Urothelium cell line (cell line): ENCODE measurements around the gene FAM236A.
"Not testable (repeated sequence)": the region's sequence is repeated elsewhere in the genome, so short reads cannot be mapped to it uniquely, and the experiment has no call there.

ENCODE experiments used
- DNase-seq: peaks from one replicate; pipeline ENCODE4 v3.0.0; 2011; ENCODE audit warnings: low spot score, mixed read lengths
- FAIRE-seq: peaks from 2 replicates; lab custom pipeline; 2011; peaks lifted over from hg19 to GRCh38; lab: Jason Lieb, UNC

FAM236A gene

GRCh38 chrX:72937906-72938305 lies at the start of gene FAM236A:
Gene FAM236A (plus strand): TSS chrX:72938206. CDS start chrX:72938263, 57 bp downstream.
- DNase-seq, FAIRE-seq: not testable (repeated sequence)

DNA sequence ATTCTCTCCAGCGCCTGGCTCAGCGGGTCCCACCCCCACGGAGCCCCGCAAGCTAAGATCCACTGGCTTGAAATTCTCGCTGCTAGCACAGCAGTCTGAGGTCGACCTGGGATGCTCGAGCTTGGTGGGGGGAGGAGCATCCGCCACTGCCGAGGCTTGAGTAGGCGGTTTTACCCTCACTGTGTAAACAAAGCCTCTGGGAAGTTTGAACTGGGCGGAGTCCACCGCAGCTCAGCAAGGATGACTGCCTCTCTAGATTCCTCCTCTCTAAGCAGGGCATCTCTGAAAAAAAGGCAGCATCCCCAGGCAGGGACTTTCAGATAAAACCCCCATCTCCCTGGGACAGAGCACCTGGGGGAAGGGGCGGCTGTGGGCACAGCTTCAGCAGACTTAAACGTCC lies 48.3 kb upstream of the FAM236A start:
- FAIRE-seq = peak; percentile 42
- DNase-seq = not testable (repeated sequence)

DNA sequence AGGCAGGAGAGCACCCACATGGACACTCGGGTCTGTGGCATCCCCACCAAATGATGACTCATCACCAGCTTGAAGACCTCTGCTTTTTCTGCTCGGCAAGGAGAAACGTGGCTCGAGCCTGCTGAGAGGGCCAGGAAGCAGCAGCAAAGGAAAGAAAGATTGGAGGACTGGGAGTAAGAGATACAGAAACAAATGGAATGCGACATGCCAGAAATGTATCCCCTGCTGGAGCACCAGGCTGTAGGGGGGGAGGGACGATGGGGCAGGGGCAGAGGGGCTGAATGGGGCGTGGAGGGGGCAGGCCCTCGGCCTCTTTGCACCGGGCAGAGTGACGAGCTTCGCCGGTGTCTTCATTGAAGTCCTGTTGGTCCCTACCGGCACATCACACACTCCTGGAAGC lies 25.7 kb upstream of the FAM236A start, which contains the start of gene FAM236C:
TSS of gene FAM236C (plus strand) at position 301 of the 400 bp plus-strand sequence. CDS start 100 bp downstream, outside the sequence.
- not testable (repeated sequence) for FAIRE-seq, DNase-seq

- FAIRE-seq, DNase-seq: not testable (repeated sequence)
Observed at GRCh38 chrX:72916096-72916495, 21.9 kb upstream of the FAM236A start.

DNA sequence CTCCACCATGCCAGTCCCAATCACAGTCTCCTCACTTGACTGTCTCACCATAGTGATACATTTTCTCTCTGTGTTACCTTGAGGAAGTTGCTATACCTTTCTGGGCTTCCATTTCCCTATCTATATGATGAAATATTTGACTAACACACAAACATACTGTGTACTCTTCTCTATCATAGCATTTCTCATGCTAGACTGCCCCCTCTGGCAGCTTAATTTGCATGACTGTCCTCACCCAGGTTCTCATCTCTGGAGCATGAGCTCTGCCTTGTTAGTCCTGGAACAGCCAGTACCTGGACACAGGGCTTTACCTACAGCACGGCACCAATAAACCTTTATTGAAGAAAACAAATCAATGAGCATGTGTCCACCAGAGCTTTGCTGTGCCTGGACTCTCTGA lies 5.7 kb upstream of the FAM236A start:
- FAIRE-seq, DNase-seq: not testable (repeated sequence)

DNA sequence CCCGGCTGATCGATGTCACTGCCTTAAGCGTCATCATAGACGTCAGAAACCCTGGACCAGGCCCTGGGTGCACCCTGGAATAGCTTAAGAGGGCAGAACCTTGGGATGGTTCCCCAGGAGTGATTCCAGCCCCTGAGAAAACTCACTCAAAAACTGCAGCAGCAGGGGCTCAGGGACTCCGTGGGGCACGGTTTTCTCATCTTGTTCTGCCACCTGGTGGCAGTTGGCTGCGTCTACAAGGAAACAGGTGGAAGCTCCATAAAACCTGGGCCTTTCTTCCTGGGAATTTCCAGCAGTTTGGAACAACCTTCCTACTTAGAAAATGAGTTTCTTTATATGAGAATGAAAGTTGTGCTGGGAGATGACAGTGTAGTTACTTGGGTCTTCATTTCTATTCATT lies 1.6 kb upstream of the FAM236A start:
- not testable (repeated sequence) for FAIRE-seq, DNase-seq

GRCh38 chrX:72936882-72937455 lies 1.0 kb upstream of the FAM236A start:
- not testable (repeated sequence) for DNase-seq, FAIRE-seq

DNA sequence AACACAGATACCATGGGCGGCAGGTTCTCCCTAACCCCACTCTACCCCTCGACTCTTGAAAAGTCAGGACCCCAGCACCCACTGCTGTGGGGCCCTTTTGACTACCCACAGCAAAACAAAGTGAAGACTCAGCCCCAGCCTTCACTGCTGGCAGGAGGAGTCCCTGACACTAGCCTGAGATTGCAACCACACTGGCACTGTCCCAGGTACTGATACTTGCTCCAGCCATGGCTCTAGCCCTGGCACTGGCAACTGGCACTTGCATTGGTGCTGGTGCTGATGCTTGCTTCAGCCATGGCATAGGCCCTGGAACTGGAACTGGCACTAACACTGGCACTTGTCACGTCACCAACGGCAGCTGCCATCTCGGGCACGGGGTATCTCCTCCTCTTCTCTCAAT lies 4.3 kb downstream of the FAM236A start:
- DNase-seq = not testable (repeated sequence)
- FAIRE-seq = peak; percentile 53

DNA sequence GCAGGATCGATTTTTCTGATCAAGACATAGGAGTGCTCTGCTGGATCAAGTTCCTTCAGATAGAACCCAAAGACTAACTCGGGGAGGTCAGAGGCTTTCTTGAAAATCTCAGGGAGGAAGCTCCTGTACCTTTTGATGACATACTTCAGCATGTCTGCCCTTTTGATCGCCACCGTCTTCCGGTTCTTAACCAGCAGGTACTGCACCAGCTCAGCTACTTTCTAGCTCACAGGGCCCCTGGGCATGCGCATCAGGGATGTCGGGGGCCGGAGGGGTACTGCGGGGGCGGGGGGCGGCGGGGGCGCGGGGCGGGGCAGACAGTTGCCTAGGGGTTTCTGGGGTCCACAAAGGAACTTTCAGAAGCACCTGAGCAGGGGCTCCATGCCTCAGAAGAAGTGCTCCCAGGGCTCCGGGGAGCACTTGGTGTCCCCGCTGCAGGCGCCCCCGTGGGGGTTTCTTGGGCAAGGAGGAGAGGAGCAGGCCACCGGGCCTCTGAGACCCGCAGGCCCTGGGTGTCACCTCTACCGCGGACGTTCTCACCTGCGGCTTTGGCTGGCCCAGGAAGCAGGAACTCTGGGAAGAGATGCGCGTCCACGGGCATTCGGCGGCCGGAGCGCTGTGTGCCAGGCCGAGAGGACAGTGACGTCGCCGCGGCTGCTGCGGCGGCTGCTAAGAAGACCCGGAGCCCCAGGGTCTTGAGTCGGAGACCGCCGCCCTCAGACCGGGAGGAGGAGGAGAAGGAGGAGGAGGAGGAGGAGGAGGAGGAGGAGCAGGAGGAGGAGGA lies 5.2 kb downstream of the FAM236A start:
- not testable (repeated sequence) for FAIRE-seq

GRCh38 chrX:72943819-72944169 lies 5.8 kb downstream of the FAM236A start, which contains the start of gene DMRTC1:
Gene DMRTC1 (minus strand): TSS chrX:72943837. CDS start chrX:72875694, 68,143 bp downstream.
- not testable (repeated sequence) for FAIRE-seq, DNase-seq

More for the DNA sequence above, 5.2 kb downstream of the FAM236A start:
- not testable (repeated sequence) for DNase-seq

DNA sequence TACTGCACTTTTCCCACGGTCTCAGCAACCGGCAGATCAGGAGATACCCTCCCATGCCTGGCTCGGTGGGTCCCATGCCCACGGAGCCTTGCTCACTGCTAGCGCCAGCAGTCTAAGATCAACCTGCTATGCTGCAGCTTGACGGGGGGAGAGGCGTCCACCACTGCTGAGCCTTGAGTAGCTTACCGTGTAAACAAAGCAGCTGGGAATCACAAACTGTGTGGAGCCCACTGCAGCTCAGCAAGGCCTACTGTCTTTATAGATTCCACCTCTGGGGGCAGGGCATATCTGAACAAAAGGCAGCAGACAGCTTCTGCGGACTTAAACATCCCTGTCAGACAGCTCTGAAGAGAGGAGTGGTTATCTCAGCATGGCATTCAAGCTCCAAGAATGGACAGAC lies 22.0 kb downstream of the FAM236A start:
- FAIRE-seq, DNase-seq: not testable (repeated sequence)

GRCh38 chrX:72971859-72972258 lies 33.9 kb downstream of the FAM236A start:
- not testable (repeated sequence) for DNase-seq, FAIRE-seq

GRCh38 chrX:72974885-72975284 lies 36.9 kb downstream of the FAM236A start:
- not testable (repeated sequence) for DNase-seq

DNA sequence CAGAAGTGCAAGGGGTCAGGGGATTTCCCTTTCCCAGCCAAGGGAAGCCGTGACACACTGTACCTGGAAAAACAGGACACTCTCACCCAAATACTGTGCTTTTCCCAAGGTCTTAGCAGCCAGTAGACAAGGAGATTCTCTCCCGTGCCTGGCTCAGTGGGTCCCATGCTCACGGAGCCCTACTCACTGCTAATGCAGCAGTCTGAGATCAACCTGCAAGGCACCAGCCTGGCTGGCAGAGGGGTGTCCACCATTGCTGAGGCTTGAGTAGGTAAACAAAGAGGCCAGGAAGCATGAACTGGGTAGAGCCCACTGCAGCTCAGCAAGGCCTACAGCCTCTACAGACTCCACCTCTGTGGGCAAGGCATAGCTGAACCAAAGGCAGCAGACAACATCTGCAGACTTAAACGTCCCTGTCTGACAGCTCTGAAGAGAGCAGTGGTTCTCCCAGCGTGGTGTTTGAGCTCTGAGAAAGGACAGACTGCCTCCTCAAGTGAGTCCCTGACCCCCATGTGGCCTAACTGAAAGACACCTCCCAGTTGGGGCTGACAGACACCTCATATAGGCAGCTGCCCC lies 43.0 kb downstream of the FAM236A start:
- DNase-seq, FAIRE-seq: not testable (repeated sequence)

More at GRCh38 chrX:72974885-72975284, 36.9 kb downstream of the FAM236A start:
- FAIRE-seq = not testable (repeated sequence)
